ENCODE data around the gene GPR15LG.
A peak's percentile ranks its signal among the peaks of the same experiment; 100 is the strongest.

The GPR15LG gene

DNA sequence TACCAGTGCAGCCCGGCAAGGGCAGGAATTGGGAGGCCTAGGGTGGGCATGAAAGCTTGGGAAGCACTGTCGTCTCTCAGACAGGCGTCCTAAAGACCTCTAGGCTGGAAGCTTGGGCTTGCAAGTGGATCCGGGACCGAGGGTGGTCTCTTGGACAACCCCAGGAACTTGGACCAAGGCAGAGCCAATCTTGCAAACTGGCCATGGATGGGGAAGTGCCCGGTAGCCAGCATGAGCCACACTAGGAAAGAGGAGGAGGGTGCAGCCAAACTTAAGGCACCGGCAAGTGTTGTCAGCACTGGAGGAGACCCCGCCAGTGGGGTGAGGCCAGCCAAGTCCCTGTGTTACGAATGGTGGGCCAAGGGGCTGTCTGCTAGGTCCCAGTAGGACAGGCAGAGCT is 43.2 kb downstream of the GPR15LG start:
- FAIRE-seq (no peak), DNase-seq (ENCODE audit: insufficient read length, low spot score) (no peak)
- TF ChIP-seq, protein P1, sequence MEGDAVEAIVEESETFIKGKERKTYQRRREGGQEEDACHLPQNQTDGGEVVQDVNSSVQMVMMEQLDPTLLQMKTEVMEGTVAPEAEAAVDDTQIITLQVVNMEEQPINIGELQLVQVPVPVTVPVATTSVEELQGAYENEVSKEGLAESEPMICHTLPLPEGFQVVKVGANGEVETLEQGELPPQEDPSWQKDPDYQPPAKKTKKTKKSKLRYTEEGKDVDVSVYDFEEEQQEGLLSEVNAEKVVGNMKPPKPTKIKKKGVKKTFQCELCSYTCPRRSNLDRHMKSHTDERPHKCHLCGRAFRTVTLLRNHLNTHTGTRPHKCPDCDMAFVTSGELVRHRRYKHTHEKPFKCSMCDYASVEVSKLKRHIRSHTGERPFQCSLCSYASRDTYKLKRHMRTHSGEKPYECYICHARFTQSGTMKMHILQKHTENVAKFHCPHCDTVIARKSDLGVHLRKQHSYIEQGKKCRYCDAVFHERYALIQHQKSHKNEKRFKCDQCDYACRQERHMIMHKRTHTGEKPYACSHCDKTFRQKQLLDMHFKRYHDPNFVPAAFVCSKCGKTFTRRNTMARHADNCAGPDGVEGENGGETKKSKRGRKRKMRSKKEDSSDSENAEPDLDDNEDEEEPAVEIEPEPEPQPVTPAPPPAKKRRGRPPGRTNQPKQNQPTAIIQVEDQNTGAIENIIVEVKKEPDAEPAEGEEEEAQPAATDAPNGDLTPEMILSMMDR (IDR thresholded peaks at IDR 0.05; ENCODE audit: insufficient read depth, missing control alignments): no peak

- no peak for FAIRE-seq
- TF ChIP-seq, protein P1 (IDR thresholded peaks at IDR 0.05; ENCODE audit: insufficient read depth, missing control alignments): no peak
- DNase-seq (ENCODE audit: insufficient read length, low spot score): no peak
Measured at GRCh38 chr10:84217746-84218145, 44.1 kb downstream of the GPR15LG start.

DNA sequence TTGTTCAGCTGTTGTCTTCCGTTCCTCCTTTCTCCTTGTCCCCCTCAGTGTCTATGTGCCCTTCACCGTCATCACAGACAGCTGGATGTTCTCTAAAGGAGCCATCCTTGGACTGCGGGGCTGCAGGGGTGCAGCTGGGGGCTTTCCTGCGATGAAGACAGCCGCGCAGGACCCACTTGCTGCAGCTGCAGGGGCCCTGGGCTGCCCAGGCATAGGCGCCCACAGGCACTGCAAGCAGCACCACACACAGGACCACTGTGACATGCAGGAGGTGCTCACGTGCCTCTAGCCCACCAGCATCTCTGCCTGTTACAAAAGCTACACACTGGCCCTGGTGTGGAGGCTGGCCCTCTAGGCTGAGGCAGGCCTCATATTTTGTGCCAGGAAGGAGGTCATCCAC is 48.3 kb downstream of the GPR15LG start:
- no peak for FAIRE-seq
- TF ChIP-seq, protein P1 (IDR thresholded peaks at IDR 0.05; ENCODE audit: insufficient read depth, missing control alignments): no peak
- DNase-seq (ENCODE audit: insufficient read length, low spot score): no peak

- TF ChIP-seq, protein P1 (IDR thresholded peaks at IDR 0.05; ENCODE audit: insufficient read depth, missing control alignments): no peak
- DNase-seq (ENCODE audit: insufficient read length, low spot score) (no peak), FAIRE-seq (no peak)
Measured at GRCh38 chr10:84224411-84225028, 50.9 kb downstream of the GPR15LG start.

- no peak for DNase-seq (ENCODE audit: insufficient read length, low spot score)
- TF ChIP-seq, protein P1 (IDR thresholded peaks at IDR 0.05; ENCODE audit: insufficient read depth, missing control alignments): no peak
- peak; percentile 96 for FAIRE-seq
Measured at GRCh38 chr10:84225427-84226173, 52.0 kb downstream of the GPR15LG start, which contains the start of gene LRIT2. Gene LRIT2, minus strand, starts transcription at chr10:84225544. Its CDS starts 24 bp downstream, at chr10:84225520.

GRCh38 chr10:84226616-84227015 is 53.0 kb downstream of the GPR15LG start:
- TF ChIP-seq, protein P1 (IDR thresholded peaks at IDR 0.05; ENCODE audit: insufficient read depth, missing control alignments): no peak
- FAIRE-seq (peak; percentile 93), DNase-seq (ENCODE audit: insufficient read length, low spot score) (no peak)

GRCh38 chr10:84227810-84228209 is 54.2 kb downstream of the GPR15LG start:
- TF ChIP-seq, protein P1 (IDR thresholded peaks at IDR 0.05; ENCODE audit: insufficient read depth, missing control alignments): no peak
- DNase-seq (ENCODE audit: insufficient read length, low spot score) (no peak), FAIRE-seq (no peak)

Measured in D721Med (cell line).